ENCODE data around the gene JAZF1. TPM values are rescaled to one million over a fixed set of nuclear protein-coding genes. Genes with fewer than 3 reads are reported as not detected.

JAZF1 gene
- total and polyA plus RNA-seq, 12 donors, result 6.9 to 42.3 (median 30.0) TPM

- Histone ChIP-seq H3K36me3 (no peaks in the 10 kb centered on the region), H3K9me3 (peaks cover 0 to 7% (median 0%) of the 10 kb centered on the region in 11 donors), H3K27ac (no peak overlapping the region), H3K4me1 (peaks cover 0 to 36% (median 13%) of the 10 kb centered on the region in 9 donors), H3K27me3 (no peaks in the 10 kb centered on the region), H3K4me3 (no peak overlapping the region)
- WGBS, 2 donors, result 94 to 95% methylated on average over 1 of the region's 1 CpG
- no peak for DNase-seq
- TF ChIP-seq, protein P1, sequence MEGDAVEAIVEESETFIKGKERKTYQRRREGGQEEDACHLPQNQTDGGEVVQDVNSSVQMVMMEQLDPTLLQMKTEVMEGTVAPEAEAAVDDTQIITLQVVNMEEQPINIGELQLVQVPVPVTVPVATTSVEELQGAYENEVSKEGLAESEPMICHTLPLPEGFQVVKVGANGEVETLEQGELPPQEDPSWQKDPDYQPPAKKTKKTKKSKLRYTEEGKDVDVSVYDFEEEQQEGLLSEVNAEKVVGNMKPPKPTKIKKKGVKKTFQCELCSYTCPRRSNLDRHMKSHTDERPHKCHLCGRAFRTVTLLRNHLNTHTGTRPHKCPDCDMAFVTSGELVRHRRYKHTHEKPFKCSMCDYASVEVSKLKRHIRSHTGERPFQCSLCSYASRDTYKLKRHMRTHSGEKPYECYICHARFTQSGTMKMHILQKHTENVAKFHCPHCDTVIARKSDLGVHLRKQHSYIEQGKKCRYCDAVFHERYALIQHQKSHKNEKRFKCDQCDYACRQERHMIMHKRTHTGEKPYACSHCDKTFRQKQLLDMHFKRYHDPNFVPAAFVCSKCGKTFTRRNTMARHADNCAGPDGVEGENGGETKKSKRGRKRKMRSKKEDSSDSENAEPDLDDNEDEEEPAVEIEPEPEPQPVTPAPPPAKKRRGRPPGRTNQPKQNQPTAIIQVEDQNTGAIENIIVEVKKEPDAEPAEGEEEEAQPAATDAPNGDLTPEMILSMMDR (IDR thresholded peaks at IDR 0.05), result no peak
- ATAC-seq, result no peak
- intact Hi-C loops (cut with DNase I), result loop anchor here in 1 of 10 donors (5.0 kb wide), 1 partner anchor 711 kb away; no protein-coding TSS in a partner anchor
These were observed 262.1 kb downstream of the JAZF1 start for GRCh38 chr7:27918503-27918902.

- no peak for DNase-seq
- Histone ChIP-seq H3K36me3 (no peaks in the 10 kb centered on the region), H3K27me3 (no peaks in the 10 kb centered on the region), H3K9me3 (peaks cover 0 to 7% (median 0%) of the 10 kb centered on the region in 11 donors), H3K4me3 (no peak overlapping the region), H3K4me1 (peaks cover 0 to 31% (median 13%) of the 10 kb centered on the region in 9 donors), H3K27ac (no peak overlapping the region)
- WGBS, 2 donors, result 64 to 78% methylated on average over 5 of the region's 5 CpGs
- intact Hi-C loops (cut with DNase I), result loop anchor here in 1 of 10 donors (5.0 kb wide), 1 partner anchor 711 kb away; no protein-coding TSS in a partner anchor
- TF ChIP-seq, protein P1 (IDR thresholded peaks at IDR 0.05), result no peak
- peak in 3 of 8 donors; percentile 40 to 54 (median 47) for ATAC-seq
These were observed 262.8 kb downstream of the JAZF1 start for GRCh38 chr7:27917774-27918314.

GRCh38 chr7:27917119-27917518, 263.5 kb downstream of the JAZF1 start:
- no peak for DNase-seq
- intact Hi-C loops (cut with DNase I), result loop anchor here in 1 of 10 donors (5.0 kb wide), 1 partner anchor 710 kb away; no protein-coding TSS in a partner anchor
- H3K27ac ChIP-seq, result no peak overlapping the region
- H3K9me3 ChIP-seq, result peaks cover 0 to 7% (median 0%) of the 10 kb centered on the region in 11 donors
- H3K4me1 ChIP-seq, result peaks cover 0 to 27% (median 13%) of the 10 kb centered on the region in 9 donors
- no peak overlapping the region for H3K4me3 ChIP-seq
- 98 to 99% methylated on average over 2 of the region's 2 CpGs for WGBS, 2 donors
- TF ChIP-seq, protein P1 (IDR thresholded peaks at IDR 0.05), result no peak
- ATAC-seq, result no peak
- no peaks in the 10 kb centered on the region for H3K27me3 ChIP-seq
- no peaks in the 10 kb centered on the region for H3K36me3 ChIP-seq

GRCh38 chr7:27916372-27916771, 264.2 kb downstream of the JAZF1 start:
- H3K36me3 ChIP-seq, result no peaks in the 10 kb centered on the region
- no peak overlapping the region for H3K4me3 ChIP-seq
- peaks cover 0 to 7% (median 0%) of the 10 kb centered on the region in 11 donors for H3K9me3 ChIP-seq
- no peak overlapping the region for H3K27ac ChIP-seq
- intact Hi-C loops (cut with DNase I), result loop anchor here in 1 of 10 donors (5.0 kb wide), 1 partner anchor 709 kb away; no protein-coding TSS in a partner anchor
- WGBS, 2 donors, result 97 to 98% methylated on average over 1 of the region's 1 CpG
- DNase-seq (no peak), ATAC-seq (no peak)
- H3K27me3 ChIP-seq, result no peaks in the 10 kb centered on the region
- H3K4me1 ChIP-seq, result peaks cover 0 to 26% (median 11%) of the 10 kb centered on the region in 9 donors
- TF ChIP-seq, protein P1 (IDR thresholded peaks at IDR 0.05), result no peak
